Measurements from ENCODE around the gene H6PD.

- TF ChIP-seq CTCF (IDR thresholded peaks at IDR 0.05 in 4 of 5, conservative IDR thresholded peaks at IDR 0.05 in 1 of 5) = no peak
- TF ChIP-seq POLR2A (IDR thresholded peaks at IDR 0.05) = peak; percentile 75 to 80
Measured at GRCh38 chr1:9242338-9242969, 7.9 kb downstream of the H6PD start.

All from gastrocnemius medialis (tissue), 4 donors.